Omental fat pad (tissue), 4 donors: ENCODE measurements around the gene PPP2R5E. TPM values are rescaled to one million over a fixed set of nuclear protein-coding genes. Genes with fewer than 3 reads are reported as not detected.

Source experiments
- ATAC-seq: fragments of 150-250 bp; one replicate; pipeline ENCODE4 v1.9.1; 2016; ENCODE audit warnings: mild to moderate bottlenecking, moderate library complexity; ENCODE audit not compliant: low FRiP score
- DNase-seq: peaks from one replicate; pipeline ENCODE4 v3.0.0-alpha.2; 2019; ENCODE audit warnings: low spot score
- CTCF ChIP-seq, 3 donors: fragments of 450-650 bp; IDR thresholded peaks; one replicate each; pipeline ENCODE4 v1.5.1; 2016 to 2017; ENCODE audit warnings: antibody characterized with exemption in 3 of 3, mild to moderate bottlenecking in 3 of 3, moderate library complexity in 2 of 3
- total RNA-seq, 4 donors: library from RNA; depleted of rRNA; stranded (reverse); fragments of >200 nt; gene quantifications; one replicate each; pipeline ENCODE4 v1.1.0, GENCODE V29; 2016

The PPP2R5E gene
- total RNA-seq, 4 donors from 2014 or later: 17.0 to 23.3 (median 21.0) TPM

DNA sequence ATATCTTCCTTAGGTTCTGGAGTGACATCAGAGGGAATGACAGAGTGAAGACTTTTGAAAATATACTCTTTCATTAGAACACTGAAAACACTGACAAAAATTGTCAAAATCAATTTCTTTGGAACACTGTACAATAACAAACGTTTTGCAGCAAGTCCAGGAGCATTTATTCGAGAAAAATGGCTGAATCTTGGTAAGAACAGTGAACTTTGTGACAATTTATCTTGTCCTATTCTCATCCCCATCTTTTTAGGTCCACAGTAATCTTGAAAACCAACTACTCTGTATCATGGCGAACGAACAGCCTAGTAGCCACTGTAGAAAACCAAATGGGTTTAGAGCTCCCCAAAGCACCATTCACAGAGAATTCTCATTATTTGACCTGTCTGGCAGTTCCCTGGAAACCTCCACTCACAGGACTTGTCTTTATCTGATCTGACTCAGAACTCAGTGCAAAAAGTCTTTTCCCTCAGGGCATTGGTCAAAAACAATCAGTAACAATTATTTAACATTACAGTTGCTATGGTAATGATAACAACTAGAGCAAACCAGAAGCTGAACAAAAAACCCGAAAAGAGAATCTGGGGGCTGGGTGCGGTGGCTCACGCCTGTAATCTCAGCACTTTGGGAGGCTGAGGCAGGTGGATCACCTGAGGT, 20.3 kb upstream of the PPP2R5E start:
- DNase-seq: no peak
- TF ChIP-seq CTCF (IDR thresholded peaks at IDR 0.05): no peak
- no peak for ATAC-seq

GRCh38 chr14:63562405-63562804, 19.2 kb upstream of the PPP2R5E start:
- ATAC-seq: no peak
- TF ChIP-seq CTCF (IDR thresholded peaks at IDR 0.05): no peak
- no peak for DNase-seq

DNA sequence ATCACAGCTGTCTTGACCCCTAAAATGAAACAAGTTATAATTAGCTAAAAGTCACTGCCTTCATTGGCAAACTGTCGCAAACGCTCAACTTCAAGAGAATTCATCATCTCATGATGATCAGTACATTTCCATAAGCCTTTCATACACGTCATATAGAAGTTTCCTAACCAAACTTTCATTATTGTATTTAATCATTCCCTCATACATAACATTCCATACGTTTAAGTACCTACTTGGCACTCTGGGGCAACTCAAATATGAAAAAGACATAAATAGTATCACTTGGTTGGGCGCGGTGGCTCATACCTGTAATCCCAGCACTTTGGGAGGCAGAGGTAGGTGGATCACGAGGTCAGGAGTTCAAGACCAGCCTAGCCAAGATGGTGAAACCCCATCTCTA, 12.4 kb upstream of the PPP2R5E start:
- TF ChIP-seq CTCF (IDR thresholded peaks at IDR 0.05): no peak
- ATAC-seq (no peak), DNase-seq (no peak)

- no peak for TF ChIP-seq CTCF (IDR thresholded peaks at IDR 0.05)
- ATAC-seq (peak; percentile 59), DNase-seq (no peak)
Observed at GRCh38 chr14:63551332-63551731, 8.2 kb upstream of the PPP2R5E start.

- no peak for TF ChIP-seq CTCF (IDR thresholded peaks at IDR 0.05)
- DNase-seq: no peak
- no peak for ATAC-seq
Observed at GRCh38 chr14:63547798-63548335, 4.7 kb upstream of the PPP2R5E start.

GRCh38 chr14:63545431-63545830, 2.3 kb upstream of the PPP2R5E start:
- DNase-seq: no peak

More at GRCh38 chr14:63545431-63545830, 2.3 kb upstream of the PPP2R5E start:
- TF ChIP-seq CTCF (IDR thresholded peaks at IDR 0.05): no peak
- ATAC-seq: no peak
